Measurements from ENCODE around the gene FRMD4B.

- TF ChIP-seq, protein P1, sequence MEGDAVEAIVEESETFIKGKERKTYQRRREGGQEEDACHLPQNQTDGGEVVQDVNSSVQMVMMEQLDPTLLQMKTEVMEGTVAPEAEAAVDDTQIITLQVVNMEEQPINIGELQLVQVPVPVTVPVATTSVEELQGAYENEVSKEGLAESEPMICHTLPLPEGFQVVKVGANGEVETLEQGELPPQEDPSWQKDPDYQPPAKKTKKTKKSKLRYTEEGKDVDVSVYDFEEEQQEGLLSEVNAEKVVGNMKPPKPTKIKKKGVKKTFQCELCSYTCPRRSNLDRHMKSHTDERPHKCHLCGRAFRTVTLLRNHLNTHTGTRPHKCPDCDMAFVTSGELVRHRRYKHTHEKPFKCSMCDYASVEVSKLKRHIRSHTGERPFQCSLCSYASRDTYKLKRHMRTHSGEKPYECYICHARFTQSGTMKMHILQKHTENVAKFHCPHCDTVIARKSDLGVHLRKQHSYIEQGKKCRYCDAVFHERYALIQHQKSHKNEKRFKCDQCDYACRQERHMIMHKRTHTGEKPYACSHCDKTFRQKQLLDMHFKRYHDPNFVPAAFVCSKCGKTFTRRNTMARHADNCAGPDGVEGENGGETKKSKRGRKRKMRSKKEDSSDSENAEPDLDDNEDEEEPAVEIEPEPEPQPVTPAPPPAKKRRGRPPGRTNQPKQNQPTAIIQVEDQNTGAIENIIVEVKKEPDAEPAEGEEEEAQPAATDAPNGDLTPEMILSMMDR (IDR thresholded peaks at IDR 0.05), result no peak
- no peak for TF ChIP-seq POLR2A (IDR thresholded peaks at IDR 0.05; ENCODE audit: low read depth)
- no peak for TF ChIP-seq POLR2AphosphoS5 (IDR thresholded peaks at IDR 0.05)
These were observed 57.6 kb downstream of the FRMD4B start for GRCh38 chr3:69328103-69328962.

Data from esophagus muscularis mucosa (tissue), 3 donors.